Astrocyte (in vitro differentiated cells and primary cell): ENCODE measurements around the gene CDKN1C.

Experiments
- CTCF ChIP-seq: IDR thresholded peaks from 2 replicates; pipeline ENCODE4 v1.5.1; 2011; ENCODE audit warnings: low read depth, mild to moderate bottlenecking, inconsistent platforms, low read length, moderate library complexity; ENCODE audit not compliant: insufficient read depth
- EZH2 ChIP-seq: IDR thresholded peaks from 2 replicates; pipeline ENCODE4 v1.6.1; 2012; ENCODE audit warnings: mild to moderate bottlenecking, low read length, inconsistent platforms; ENCODE audit not compliant: insufficient read depth

GRCh38 chr11:2924381-2924780 lies 38.8 kb upstream of the CDKN1C start:
- TF ChIP-seq CTCF (no peak), EZH2 (no peak)
